Left ventricle myocardium inferior (tissue), 1 donor: ENCODE data around the gene NMBR. TPM values are rescaled to one million over a fixed set of nuclear protein-coding genes. Genes with fewer than 3 reads are reported as not detected.
"Not testable (repeated sequence)": the region's sequence is repeated elsewhere in the genome, so short reads cannot be mapped to it uniquely, and the experiment has no call there.

ENCODE experiments used
- DNase-seq: peaks from one replicate; pipeline ENCODE4 v3.0.0-alpha.2; 2020
- H3K27ac ChIP-seq: fragments of 200-600 bp; replicated peaks from 2 replicates; pipeline ENCODE4 v1.8.0; 2021
- H3K27me3 ChIP-seq: fragments of 200-600 bp; 2 replicates; pipeline ENCODE4 v1.8.0; 2021; ENCODE audit warnings: low read depth
- H3K36me3 ChIP-seq: fragments of 200-600 bp; 2 replicates; pipeline ENCODE4 v1.8.0; 2021
- H3K4me1 ChIP-seq: fragments of 200-600 bp; 2 replicates; pipeline ENCODE4 v1.8.0; 2021
- H3K4me3 ChIP-seq: fragments of 200-600 bp; 2 replicates; pipeline ENCODE4 v1.8.0; 2021; ENCODE audit warnings: mild to moderate bottlenecking, moderate library complexity
- H3K9me3 ChIP-seq: fragments of 200-600 bp; replicated peaks from 2 replicates; pipeline ENCODE4 v1.8.0; 2021
- CTCF ChIP-seq: fragments of 200-600 bp; IDR thresholded peaks from 2 replicates; pipeline ENCODE4 v1.8.0; 2021; ENCODE audit warnings: antibody characterized with exemption, mild to moderate bottlenecking, borderline replicate concordance
- intact Hi-C: fragments of 100-400 bp; cut with micrococcal nuclease; formaldehyde crosslinking; loops from one replicate; pipeline ENCODE4 v1.11.0; 2022
- total RNA-seq: library from RNA; stranded (reverse); fragmentation: NEBNext Ultra II Directional; extraction: Animal tissue kit (Norgen Biotek cat#: 25700); gene quantifications from one replicate; pipeline ENCODE4 v1.2.1, GENCODE V29; 2021
- donor health status: DM: no; HTN: yes; CAD: no; lungs with severe emphysema.

Gene NMBR
- total RNA-seq, 1 donor from 2014 or later, result not detected

DNA sequence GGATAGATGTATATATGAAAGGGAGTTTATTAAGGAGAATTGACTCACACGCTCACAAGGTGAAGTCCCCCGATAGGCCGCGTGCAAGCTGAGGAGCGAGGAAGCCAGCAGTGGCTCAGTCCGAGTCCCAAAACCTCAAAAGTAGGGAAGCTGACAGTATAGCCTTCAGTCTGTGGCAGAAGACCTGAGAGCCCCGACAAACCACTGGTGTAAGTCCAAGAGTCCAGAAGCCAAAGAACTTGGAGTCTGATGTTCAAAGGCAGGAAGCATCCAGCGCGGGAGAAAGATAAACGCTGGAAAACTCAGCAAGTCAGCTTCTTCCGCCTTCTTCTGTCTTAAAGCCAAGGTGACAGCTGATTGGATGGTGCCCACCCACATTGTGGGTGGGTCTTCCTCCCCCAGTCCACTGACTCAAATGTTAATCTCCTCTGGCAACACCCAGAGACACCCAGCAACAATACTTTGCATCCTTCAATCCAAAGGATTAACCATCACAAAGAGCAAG is 116.8 kb downstream of the NMBR start:
- no peak for TF ChIP-seq CTCF

GRCh38 chr6:142028527-142028926 is 118.4 kb downstream of the NMBR start:
- H3K27ac ChIP-seq, result no peak overlapping the region

More for the DNA sequence above, 116.8 kb downstream of the NMBR start:
- intact Hi-C loops, result no loop called here
- Histone ChIP-seq H3K4me3 (no peak overlapping the region), H3K36me3 (no peaks in the 10 kb centered on the region), H3K4me1 (no peaks in the 10 kb centered on the region), H3K27ac (no peak overlapping the region), H3K9me3 (peaks cover 14% of the 10 kb centered on the region), H3K27me3 (no peaks in the 10 kb centered on the region)
- DNase-seq, result no peak

DNA sequence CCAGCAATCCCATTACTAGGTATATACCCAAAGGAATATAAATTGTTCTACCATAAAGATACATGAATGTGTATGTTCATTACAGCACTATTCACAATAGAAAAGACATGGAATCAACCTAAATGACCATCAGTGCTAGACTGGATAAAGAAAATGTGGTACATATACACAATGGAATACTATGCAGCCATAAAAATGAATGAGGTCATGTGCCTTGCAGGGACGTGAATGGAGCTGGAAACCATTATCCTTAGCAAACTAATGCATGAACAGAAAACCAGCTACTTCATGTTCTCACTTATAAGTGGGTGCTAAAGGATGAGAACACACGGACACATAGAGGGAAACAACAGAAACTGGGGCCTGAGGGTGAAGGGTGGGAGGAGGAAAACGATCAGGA is 119.1 kb downstream of the NMBR start:
- peaks cover 14% of the 10 kb centered on the region for H3K9me3 ChIP-seq
- H3K4me3 ChIP-seq, intact Hi-C loops, H3K4me1 ChIP-seq, H3K36me3 ChIP-seq, DNase-seq, H3K27me3 ChIP-seq, H3K27ac ChIP-seq: not testable (repeated sequence)

More at GRCh38 chr6:142028527-142028926, 118.4 kb downstream of the NMBR start:
- DNase-seq, result no peak
- Histone ChIP-seq H3K9me3 (peaks cover 14% of the 10 kb centered on the region), H3K4me3 (no peak overlapping the region), H3K4me1 (no peaks in the 10 kb centered on the region), H3K27me3 (no peaks in the 10 kb centered on the region), H3K36me3 (no peaks in the 10 kb centered on the region)
- no peak for TF ChIP-seq CTCF
- intact Hi-C loops, result no loop called here

- peaks cover 14% of the 10 kb centered on the region for H3K9me3 ChIP-seq
- H3K27ac ChIP-seq, result no peak overlapping the region
- no peaks in the 10 kb centered on the region for H3K4me1 ChIP-seq
- H3K36me3 ChIP-seq, result no peaks in the 10 kb centered on the region
- intact Hi-C loops, result no loop called here
- H3K27me3 ChIP-seq, result no peaks in the 10 kb centered on the region
- no peak overlapping the region for H3K4me3 ChIP-seq
- no peak for DNase-seq
- TF ChIP-seq CTCF, result no peak
Observed at GRCh38 chr6:142027074-142027473, 119.8 kb downstream of the NMBR start.

- no peak overlapping the region for H3K4me3 ChIP-seq
- no peak for DNase-seq
- H3K27me3 ChIP-seq, result no peaks in the 10 kb centered on the region
- intact Hi-C loops, result no loop called here
- peaks cover 14% of the 10 kb centered on the region for H3K9me3 ChIP-seq
- no peaks in the 10 kb centered on the region for H3K4me1 ChIP-seq
- no peak overlapping the region for H3K27ac ChIP-seq
- H3K36me3 ChIP-seq, result no peaks in the 10 kb centered on the region
- TF ChIP-seq CTCF, result no peak
Observed at GRCh38 chr6:142026471-142026870, 120.5 kb downstream of the NMBR start.

Other genes with a start within 250 kb of the NMBR start
- not detected for gene GJE1, start 14.2 kb downstream of the NMBR start, total RNA-seq
- 33.2 TPM for gene VTA1, start 141 bp upstream of the NMBR start, total RNA-seq
- 3.6 TPM for gene ADGRG6, start 154.9 kb upstream of the NMBR start, total RNA-seq